GM12878 (cell line): Measurements from ENCODE around the gene GNB2. TPM values are rescaled to one million over a fixed set of nuclear protein-coding genes. Genes with fewer than 3 reads are reported as not detected.

ENCODE experiments used
- ATF7 ChIP-seq: fragments of 450-650 bp; IDR thresholded peaks from 2 replicates; pipeline ENCODE4 v1.6.1; 2016; ENCODE audit warnings: low read depth, mild to moderate bottlenecking
- CEBPB ChIP-seq, 2 experiments: fragments of 150-350 bp in 1 of 2; IDR thresholded peaks; 2 replicates each; pipeline ENCODE4 v1.6.1; 2012 to 2014; ENCODE audit warnings: low read depth in 2 of 2, low read length in 2 of 2, borderline replicate concordance in 1 of 2, inconsistent platforms in 1 of 2
- CHD1 ChIP-seq: IDR thresholded peaks from 2 replicates; pipeline ENCODE4 v1.6.1; 2012; ENCODE audit warnings: low read depth, low read length, improper control_type of control experiment
- FOS ChIP-seq: IDR thresholded peaks from 3 replicates; pipeline ENCODE4 v1.6.1; 2011; ENCODE audit warnings: borderline replicate concordance; ENCODE audit not compliant: insufficient read length; ENCODE audit errors: extremely low read depth
- FOXM1 ChIP-seq: IDR thresholded peaks from 2 replicates; pipeline ENCODE4 v1.6.1; 2012; ENCODE audit warnings: low read depth, mild to moderate bottlenecking, inconsistent platforms, low read length, moderate library complexity
- GATAD2B ChIP-seq: fragments of 450-650 bp; conservative IDR thresholded peaks from 2 replicates; pipeline ENCODE4 v1.6.1; 2017; ENCODE audit warnings: low read depth, mild to moderate bottlenecking, moderate library complexity
- KAT2A ChIP-seq: conservative IDR thresholded peaks from 2 replicates; pipeline ENCODE4 v1.6.1; 2011; ENCODE audit warnings: low read depth, low read length; ENCODE audit not compliant: control insufficient read depth
- KDM1A ChIP-seq: fragments of 200-600 bp; sonication (generic); IDR thresholded peaks from 2 replicates; pipeline ENCODE4 v1.6.1; 2016; ENCODE audit warnings: borderline replicate concordance
- RAD51 ChIP-seq: fragments of 450-650 bp; IDR thresholded peaks from 2 replicates; pipeline ENCODE4 v1.6.1; 2016; ENCODE audit warnings: moderate library complexity, mild to moderate bottlenecking, inconsistent platforms
- SIX5 ChIP-seq: IDR thresholded peaks from 2 replicates; pipeline ENCODE4 v1.6.1; 2011; ENCODE audit warnings: mild to moderate bottlenecking, low read depth, low read length, moderate library complexity; ENCODE audit not compliant: severe bottlenecking
- YBX1 ChIP-seq: fragments of 450-650 bp; IDR thresholded peaks from 2 replicates; pipeline ENCODE4 v1.6.1; 2016; ENCODE audit warnings: antibody characterized with exemption
- ZBED1 ChIP-seq: IDR thresholded peaks from 2 replicates; pipeline ENCODE4 v1.6.1; 2016; ENCODE audit warnings: borderline replicate concordance
- polyA plus RNA-seq, 11 experiments: library from polyadenylated mRNA; depleted of rRNA in 4 of 11; unstranded in 6 of 11; stranded (reverse) in 5 of 11; fragments of >200 nt; fragmentation: Nextera tagmentation in 4 of 11; fragmentation: Illumina TruSeq in 1 of 11; extraction: Ambion mirVana in 4 of 11; extraction: Trizol in 1 of 11; gene quantifications; 1 replicate in 1 of 11; 2 replicates in 10 of 11; pipeline versions ENCODE4 v1.2.1 to v1.2.3, GENCODE V29; 2011 to 2016; ENCODE audit warnings: inconsistent platforms in 2 of 11, missing spikeins in 2 of 11, low read depth in 1 of 11
- total RNA-seq, 4 experiments: library from RNA; depleted of rRNA in 3 of 4; stranded (reverse); fragments of >200 nt in 3 of 4; fragmentation: Illumina TruSeq in 1 of 4; extraction: Trizol in 1 of 4; gene quantifications; 2 replicates each; pipeline versions ENCODE4 v1.2.1 to v1.2.3, GENCODE V29; 2013 to 2021
- TF ChIP-seq, protein P1 (sequence below): fragments of 450-650 bp; IDR thresholded peaks from 2 replicates; pipeline ENCODE4 v1.6.1; 2017; ENCODE audit warnings: mild to moderate bottlenecking, moderate library complexity
- TF ChIP-seq, protein P2 (sequence below): IDR thresholded peaks from 2 replicates; pipeline ENCODE4 v1.6.1; 2012; ENCODE audit warnings: low read depth, low read length, improper control_type of control experiment
- TF ChIP-seq, protein P3 (sequence below), 3 experiments: IDR thresholded peaks in 2 of 3; conservative IDR thresholded peaks in 1 of 3; 2 replicates each; pipeline ENCODE4 v1.5.1; 2011; ENCODE audit warnings: low read depth in 3 of 3, low read length in 3 of 3, mild to moderate bottlenecking in 3 of 3, control low read depth in 2 of 3, moderate library complexity in 2 of 3, inconsistent platforms in 1 of 3, mixed read lengths in 1 of 3; ENCODE audit not compliant: control insufficient read depth in 2 of 3, insufficient read depth in 1 of 3; ENCODE audit errors: extremely low read depth in 1 of 3
- TF ChIP-seq, protein P4 (sequence below): fragments of 450-650 bp; IDR thresholded peaks from 2 replicates; pipeline ENCODE4 v1.6.1; 2018; ENCODE audit warnings: mild to moderate bottlenecking, low read depth, moderate library complexity; ENCODE audit not compliant: partially characterized antibody
- TF ChIP-seq, protein P5 (sequence below): fragments of 450-650 bp; IDR thresholded peaks from 2 replicates; pipeline ENCODE4 v1.6.1; 2017; ENCODE audit warnings: borderline replicate concordance

Gene GNB2
- total and polyA plus RNA-seq, 10 of the 15 experiments (the other 5 are each of a cell fraction or from before 2014, with no cell fraction given): 0.35 to 175 (median 59.7) TPM

DNA sequence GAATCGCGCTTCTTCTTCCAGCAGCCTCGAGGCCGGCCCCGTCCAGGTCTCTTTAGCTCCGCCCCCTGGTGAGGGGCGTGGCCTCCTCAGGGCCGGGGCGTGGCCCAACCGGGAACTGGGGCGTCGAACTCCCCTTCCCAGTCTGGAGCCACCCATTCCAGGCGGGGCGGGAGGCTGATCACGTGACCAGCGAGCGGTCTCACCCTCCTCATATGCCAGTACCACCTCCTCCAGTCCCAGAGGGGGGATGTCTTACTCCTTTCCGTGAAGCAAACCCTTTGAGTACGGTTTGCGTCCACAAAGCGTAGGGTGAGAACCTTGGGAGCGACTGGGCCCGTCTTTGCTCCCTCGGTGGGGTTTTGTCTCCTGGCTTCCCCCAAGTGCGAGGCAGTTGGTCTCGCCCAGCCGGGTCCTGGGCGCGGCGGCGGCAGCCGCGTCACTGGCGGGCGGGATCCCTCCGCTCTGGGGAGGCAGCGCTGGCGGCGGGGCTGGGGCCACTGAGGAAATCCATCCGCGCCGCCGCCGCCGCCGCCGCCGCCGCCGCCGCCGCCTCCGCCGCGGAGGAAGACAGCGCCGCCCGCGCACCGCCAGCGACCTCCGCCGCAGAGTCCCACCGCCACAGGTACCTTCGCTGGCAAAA lies at the start of gene GNB2 (continued):
- TF ChIP-seq, protein P1, sequence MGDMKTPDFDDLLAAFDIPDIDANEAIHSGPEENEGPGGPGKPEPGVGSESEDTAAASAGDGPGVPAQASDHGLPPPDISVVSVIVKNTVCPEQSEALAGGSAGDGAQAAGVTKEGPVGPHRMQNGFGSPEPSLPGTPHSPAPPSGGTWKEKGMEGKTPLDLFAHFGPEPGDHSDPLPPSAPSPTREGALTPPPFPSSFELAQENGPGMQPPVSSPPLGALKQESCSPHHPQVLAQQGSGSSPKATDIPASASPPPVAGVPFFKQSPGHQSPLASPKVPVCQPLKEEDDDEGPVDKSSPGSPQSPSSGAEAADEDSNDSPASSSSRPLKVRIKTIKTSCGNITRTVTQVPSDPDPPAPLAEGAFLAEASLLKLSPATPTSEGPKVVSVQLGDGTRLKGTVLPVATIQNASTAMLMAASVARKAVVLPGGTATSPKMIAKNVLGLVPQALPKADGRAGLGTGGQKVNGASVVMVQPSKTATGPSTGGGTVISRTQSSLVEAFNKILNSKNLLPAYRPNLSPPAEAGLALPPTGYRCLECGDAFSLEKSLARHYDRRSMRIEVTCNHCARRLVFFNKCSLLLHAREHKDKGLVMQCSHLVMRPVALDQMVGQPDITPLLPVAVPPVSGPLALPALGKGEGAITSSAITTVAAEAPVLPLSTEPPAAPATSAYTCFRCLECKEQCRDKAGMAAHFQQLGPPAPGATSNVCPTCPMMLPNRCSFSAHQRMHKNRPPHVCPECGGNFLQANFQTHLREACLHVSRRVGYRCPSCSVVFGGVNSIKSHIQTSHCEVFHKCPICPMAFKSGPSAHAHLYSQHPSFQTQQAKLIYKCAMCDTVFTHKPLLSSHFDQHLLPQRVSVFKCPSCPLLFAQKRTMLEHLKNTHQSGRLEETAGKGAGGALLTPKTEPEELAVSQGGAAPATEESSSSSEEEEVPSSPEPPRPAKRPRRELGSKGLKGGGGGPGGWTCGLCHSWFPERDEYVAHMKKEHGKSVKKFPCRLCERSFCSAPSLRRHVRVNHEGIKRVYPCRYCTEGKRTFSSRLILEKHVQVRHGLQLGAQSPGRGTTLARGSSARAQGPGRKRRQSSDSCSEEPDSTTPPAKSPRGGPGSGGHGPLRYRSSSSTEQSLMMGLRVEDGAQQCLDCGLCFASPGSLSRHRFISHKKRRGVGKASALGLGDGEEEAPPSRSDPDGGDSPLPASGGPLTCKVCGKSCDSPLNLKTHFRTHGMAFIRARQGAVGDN: peak; percentile 73; the same call in 1 of the 2 replicates
- TF ChIP-seq FOS: no peak
- peak; percentile 59 for TF ChIP-seq SIX5
- TF ChIP-seq KDM1A: no peak
- peak; percentile 100 for TF ChIP-seq CHD1
- TF ChIP-seq CEBPB (IDR thresholded peaks at IDR 0.05; ENCODE audit: borderline replicate concordance in 1 of 2, low read depth in 2 of 2, low read length in 2 of 2): no peak
- no peak for TF ChIP-seq YBX1
- TF ChIP-seq, protein P2, sequence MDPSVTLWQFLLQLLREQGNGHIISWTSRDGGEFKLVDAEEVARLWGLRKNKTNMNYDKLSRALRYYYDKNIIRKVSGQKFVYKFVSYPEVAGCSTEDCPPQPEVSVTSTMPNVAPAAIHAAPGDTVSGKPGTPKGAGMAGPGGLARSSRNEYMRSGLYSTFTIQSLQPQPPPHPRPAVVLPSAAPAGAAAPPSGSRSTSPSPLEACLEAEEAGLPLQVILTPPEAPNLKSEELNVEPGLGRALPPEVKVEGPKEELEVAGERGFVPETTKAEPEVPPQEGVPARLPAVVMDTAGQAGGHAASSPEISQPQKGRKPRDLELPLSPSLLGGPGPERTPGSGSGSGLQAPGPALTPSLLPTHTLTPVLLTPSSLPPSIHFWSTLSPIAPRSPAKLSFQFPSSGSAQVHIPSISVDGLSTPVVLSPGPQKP: 0 out of 2 replicates have a peak, but pooled peaks have one; percentile 37
- TF ChIP-seq, protein P3, sequence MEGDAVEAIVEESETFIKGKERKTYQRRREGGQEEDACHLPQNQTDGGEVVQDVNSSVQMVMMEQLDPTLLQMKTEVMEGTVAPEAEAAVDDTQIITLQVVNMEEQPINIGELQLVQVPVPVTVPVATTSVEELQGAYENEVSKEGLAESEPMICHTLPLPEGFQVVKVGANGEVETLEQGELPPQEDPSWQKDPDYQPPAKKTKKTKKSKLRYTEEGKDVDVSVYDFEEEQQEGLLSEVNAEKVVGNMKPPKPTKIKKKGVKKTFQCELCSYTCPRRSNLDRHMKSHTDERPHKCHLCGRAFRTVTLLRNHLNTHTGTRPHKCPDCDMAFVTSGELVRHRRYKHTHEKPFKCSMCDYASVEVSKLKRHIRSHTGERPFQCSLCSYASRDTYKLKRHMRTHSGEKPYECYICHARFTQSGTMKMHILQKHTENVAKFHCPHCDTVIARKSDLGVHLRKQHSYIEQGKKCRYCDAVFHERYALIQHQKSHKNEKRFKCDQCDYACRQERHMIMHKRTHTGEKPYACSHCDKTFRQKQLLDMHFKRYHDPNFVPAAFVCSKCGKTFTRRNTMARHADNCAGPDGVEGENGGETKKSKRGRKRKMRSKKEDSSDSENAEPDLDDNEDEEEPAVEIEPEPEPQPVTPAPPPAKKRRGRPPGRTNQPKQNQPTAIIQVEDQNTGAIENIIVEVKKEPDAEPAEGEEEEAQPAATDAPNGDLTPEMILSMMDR (IDR thresholded peaks at IDR 0.05 in 2 of 3, conservative IDR thresholded peaks at IDR 0.05 in 1 of 3; ENCODE audit: control insufficient read depth in 2 of 3, extremely low read depth in 1 of 3, insufficient read depth in 1 of 3, low read depth in 3 of 3, low read length in 3 of 3): no peak
- peak; percentile 99 for TF ChIP-seq GATAD2B
- no peak for TF ChIP-seq KAT2A
- peak; percentile 100 for TF ChIP-seq ATF7
- no peak for TF ChIP-seq FOXM1
- TF ChIP-seq ZBED1: no peak
- TF ChIP-seq, protein P4, sequence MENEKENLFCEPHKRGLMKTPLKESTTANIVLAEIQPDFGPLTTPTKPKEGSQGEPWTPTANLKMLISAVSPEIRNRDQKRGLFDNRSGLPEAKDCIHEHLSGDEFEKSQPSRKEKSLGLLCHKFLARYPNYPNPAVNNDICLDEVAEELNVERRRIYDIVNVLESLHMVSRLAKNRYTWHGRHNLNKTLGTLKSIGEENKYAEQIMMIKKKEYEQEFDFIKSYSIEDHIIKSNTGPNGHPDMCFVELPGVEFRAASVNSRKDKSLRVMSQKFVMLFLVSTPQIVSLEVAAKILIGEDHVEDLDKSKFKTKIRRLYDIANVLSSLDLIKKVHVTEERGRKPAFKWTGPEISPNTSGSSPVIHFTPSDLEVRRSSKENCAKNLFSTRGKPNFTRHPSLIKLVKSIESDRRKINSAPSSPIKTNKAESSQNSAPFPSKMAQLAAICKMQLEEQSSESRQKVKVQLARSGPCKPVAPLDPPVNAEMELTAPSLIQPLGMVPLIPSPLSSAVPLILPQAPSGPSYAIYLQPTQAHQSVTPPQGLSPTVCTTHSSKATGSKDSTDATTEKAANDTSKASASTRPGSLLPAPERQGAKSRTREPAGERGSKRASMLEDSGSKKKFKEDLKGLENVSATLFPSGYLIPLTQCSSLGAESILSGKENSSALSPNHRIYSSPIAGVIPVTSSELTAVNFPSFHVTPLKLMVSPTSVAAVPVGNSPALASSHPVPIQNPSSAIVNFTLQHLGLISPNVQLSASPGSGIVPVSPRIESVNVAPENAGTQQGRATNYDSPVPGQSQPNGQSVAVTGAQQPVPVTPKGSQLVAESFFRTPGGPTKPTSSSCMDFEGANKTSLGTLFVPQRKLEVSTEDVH: no peak
- TF ChIP-seq RAD51: peak; percentile 100
- TF ChIP-seq, protein P5, sequence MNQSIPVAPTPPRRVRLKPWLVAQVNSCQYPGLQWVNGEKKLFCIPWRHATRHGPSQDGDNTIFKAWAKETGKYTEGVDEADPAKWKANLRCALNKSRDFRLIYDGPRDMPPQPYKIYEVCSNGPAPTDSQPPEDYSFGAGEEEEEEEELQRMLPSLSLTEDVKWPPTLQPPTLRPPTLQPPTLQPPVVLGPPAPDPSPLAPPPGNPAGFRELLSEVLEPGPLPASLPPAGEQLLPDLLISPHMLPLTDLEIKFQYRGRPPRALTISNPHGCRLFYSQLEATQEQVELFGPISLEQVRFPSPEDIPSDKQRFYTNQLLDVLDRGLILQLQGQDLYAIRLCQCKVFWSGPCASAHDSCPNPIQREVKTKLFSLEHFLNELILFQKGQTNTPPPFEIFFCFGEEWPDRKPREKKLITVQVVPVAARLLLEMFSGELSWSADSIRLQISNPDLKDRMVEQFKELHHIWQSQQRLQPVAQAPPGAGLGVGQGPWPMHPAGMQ: no peak
